ENCODE data around the gene CTPS1.

DNA sequence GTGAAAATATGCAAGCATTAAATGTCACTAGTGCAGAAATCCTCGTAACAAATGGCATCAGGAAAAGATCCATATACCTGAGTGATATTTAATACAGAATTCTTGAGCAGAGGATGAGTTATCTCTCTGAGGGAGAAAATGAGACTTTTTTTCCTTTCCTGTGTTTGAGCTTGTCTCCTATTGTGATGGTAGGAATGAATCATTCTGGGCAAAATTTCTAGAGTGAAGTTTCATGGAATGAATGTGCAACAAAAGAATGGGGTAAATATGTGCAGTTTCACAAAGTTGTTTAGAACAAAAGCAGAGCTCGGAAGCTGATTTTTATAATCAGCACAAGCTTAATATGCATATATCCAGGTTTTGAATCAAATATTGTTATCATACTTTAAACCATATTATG, 4.6 kb downstream of the CTPS1 start:
- TF ChIP-seq, protein P1, sequence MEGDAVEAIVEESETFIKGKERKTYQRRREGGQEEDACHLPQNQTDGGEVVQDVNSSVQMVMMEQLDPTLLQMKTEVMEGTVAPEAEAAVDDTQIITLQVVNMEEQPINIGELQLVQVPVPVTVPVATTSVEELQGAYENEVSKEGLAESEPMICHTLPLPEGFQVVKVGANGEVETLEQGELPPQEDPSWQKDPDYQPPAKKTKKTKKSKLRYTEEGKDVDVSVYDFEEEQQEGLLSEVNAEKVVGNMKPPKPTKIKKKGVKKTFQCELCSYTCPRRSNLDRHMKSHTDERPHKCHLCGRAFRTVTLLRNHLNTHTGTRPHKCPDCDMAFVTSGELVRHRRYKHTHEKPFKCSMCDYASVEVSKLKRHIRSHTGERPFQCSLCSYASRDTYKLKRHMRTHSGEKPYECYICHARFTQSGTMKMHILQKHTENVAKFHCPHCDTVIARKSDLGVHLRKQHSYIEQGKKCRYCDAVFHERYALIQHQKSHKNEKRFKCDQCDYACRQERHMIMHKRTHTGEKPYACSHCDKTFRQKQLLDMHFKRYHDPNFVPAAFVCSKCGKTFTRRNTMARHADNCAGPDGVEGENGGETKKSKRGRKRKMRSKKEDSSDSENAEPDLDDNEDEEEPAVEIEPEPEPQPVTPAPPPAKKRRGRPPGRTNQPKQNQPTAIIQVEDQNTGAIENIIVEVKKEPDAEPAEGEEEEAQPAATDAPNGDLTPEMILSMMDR (conservative IDR thresholded peaks at IDR 0.05; ENCODE audit: low read length): no peak
- no peak for TF ChIP-seq EZH2phosphoT487 (IDR thresholded peaks at IDR 0.05; ENCODE audit: borderline replicate concordance)

All from Loucy (cell line).